RWPE2 (cell line): ENCODE data around the gene SOX9.

Experiments used
- ATAC-seq: fragments of 200-7000 bp; cut with Tn5 transposase; 3 replicates; pipeline ENCODE4 v1.9.1; 2021; ENCODE audit warnings: low read depth
- DNase-seq: peaks from one replicate; pipeline ENCODE4 v3.0.0-alpha.2; 2020; ENCODE audit warnings: low spot score
- H3K27ac ChIP-seq: fragments of 450-650 bp; 2 replicates; pipeline ENCODE4 v1.5.1; 2017; ENCODE audit warnings: mild to moderate bottlenecking; ENCODE audit not compliant: poor library complexity, severe bottlenecking
- H3K27me3 ChIP-seq: fragments of 250-450 bp; sonication (Bioruptor Pico); 2 replicates; pipeline ENCODE4 v1.5.1; 2021; ENCODE audit warnings: mild to moderate bottlenecking, moderate library complexity; ENCODE audit not compliant: insufficient read depth, poor library complexity, severe bottlenecking
- H3K36me3 ChIP-seq: fragments of 250-450 bp; sonication (Bioruptor Pico); 2 replicates; pipeline ENCODE4 v1.5.1; 2020; ENCODE audit warnings: low read depth, mild to moderate bottlenecking, moderate library complexity
- H3K4me1 ChIP-seq: fragments of 250-450 bp; sonication (Bioruptor Pico); 2 replicates; pipeline ENCODE4 v1.5.1; 2021; ENCODE audit warnings: mild to moderate bottlenecking, moderate library complexity; ENCODE audit not compliant: insufficient read depth, poor library complexity, severe bottlenecking
- H3K4me3 ChIP-seq: fragments of 250-450 bp; sonication (Bioruptor Pico); 2 replicates; pipeline ENCODE4 v1.5.1; 2021; ENCODE audit warnings: mild to moderate bottlenecking, moderate library complexity; ENCODE audit not compliant: severe bottlenecking
- H3K9me3 ChIP-seq: fragments of 250-450 bp; sonication (Bioruptor Pico); 2 replicates; pipeline ENCODE4 v1.5.1; 2021; ENCODE audit warnings: mild to moderate bottlenecking, moderate library complexity; ENCODE audit not compliant: severe bottlenecking
- TF ChIP-seq, protein P1 (sequence below): fragments of 450-650 bp; IDR thresholded peaks from one replicate; pipeline ENCODE4 v1.5.1; 2017; ENCODE audit warnings: mild to moderate bottlenecking, moderate library complexity; ENCODE audit not compliant: poor library complexity, severe bottlenecking

The SOX9 gene

DNA sequence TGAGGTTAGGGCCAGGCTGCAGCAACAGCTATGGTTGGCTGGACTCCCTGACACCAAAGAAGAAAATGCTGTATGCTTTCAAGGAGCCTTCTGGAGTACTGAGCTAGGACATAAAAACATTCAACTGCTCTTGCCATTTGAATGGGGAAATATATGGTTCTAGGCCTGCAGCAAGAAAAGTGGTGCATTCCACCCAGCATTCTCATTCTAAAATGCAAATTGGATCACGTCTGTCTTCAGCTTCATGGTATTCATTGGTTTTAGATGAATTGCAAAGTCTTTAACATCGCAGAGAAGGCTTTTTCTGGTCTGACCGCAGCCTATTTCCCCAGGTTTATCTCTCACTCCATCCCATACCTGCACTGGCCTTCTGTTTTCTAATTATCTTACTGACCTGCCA lies 27.1 kb upstream of the SOX9 start:
- no peak for DNase-seq
- H3K27me3 ChIP-seq, result no peaks in the 10 kb centered on the region
- H3K27ac ChIP-seq, result no peak overlapping the region
- TF ChIP-seq, protein P1, sequence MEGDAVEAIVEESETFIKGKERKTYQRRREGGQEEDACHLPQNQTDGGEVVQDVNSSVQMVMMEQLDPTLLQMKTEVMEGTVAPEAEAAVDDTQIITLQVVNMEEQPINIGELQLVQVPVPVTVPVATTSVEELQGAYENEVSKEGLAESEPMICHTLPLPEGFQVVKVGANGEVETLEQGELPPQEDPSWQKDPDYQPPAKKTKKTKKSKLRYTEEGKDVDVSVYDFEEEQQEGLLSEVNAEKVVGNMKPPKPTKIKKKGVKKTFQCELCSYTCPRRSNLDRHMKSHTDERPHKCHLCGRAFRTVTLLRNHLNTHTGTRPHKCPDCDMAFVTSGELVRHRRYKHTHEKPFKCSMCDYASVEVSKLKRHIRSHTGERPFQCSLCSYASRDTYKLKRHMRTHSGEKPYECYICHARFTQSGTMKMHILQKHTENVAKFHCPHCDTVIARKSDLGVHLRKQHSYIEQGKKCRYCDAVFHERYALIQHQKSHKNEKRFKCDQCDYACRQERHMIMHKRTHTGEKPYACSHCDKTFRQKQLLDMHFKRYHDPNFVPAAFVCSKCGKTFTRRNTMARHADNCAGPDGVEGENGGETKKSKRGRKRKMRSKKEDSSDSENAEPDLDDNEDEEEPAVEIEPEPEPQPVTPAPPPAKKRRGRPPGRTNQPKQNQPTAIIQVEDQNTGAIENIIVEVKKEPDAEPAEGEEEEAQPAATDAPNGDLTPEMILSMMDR, result no peak
- H3K36me3 ChIP-seq, result no peaks in the 10 kb centered on the region
- no peak for ATAC-seq
- H3K9me3 ChIP-seq, result no peaks in the 10 kb centered on the region
- H3K4me1 ChIP-seq, result peaks cover 10% of the 10 kb centered on the region
- no peak overlapping the region for H3K4me3 ChIP-seq

DNA sequence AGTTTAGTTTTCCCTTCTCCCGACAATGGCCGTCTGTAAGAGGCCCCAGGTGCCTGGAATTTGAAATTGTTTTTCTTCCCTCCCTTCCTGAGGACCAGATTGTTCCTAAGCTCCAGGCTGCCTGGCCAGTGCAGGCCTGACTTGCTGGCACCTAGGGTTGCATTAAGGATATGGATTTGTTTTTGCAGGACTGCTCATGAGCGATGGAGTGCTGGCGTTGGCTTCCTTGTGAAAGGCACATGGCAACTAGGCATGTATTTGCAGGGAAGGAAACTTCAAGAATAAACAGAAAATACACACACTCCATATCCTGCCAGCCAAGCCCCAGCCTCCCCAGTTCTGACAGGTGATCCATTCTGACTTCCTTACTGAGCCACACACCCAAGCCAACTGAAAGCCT lies 25.5 kb upstream of the SOX9 start:
- Histone ChIP-seq H3K27me3 (no peaks in the 10 kb centered on the region), H3K9me3 (no peaks in the 10 kb centered on the region), H3K27ac (no peak overlapping the region), H3K4me1 (peaks cover 10% of the 10 kb centered on the region), H3K36me3 (no peaks in the 10 kb centered on the region), H3K4me3 (no peak overlapping the region)
- TF ChIP-seq, protein P1, result no peak
- ATAC-seq, result no peak
- no peak for DNase-seq

DNA sequence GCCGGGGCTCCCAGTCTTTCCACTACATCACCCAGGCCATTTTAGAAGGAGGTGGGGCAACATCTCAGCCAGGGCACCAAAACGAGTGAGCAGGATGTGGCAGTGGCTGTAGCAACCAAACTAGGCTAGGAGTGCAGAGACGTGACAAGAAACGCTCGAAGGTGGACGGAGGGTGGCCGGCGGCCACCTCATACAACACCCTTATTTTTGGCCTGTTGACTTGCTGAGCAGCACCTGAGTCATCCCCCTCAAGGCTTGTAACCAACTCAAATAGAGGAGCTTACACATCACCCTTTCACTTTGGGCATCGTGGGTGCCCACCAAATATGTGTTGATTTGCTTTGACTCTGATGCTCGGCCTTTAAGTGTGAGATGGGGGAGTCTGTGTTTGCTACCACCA lies 23.7 kb upstream of the SOX9 start:
- no peaks in the 10 kb centered on the region for H3K9me3 ChIP-seq
- H3K36me3 ChIP-seq, result no peaks in the 10 kb centered on the region
- H3K27me3 ChIP-seq, result no peaks in the 10 kb centered on the region
- DNase-seq (no peak), ATAC-seq (peak; percentile 91)
- no peak overlapping the region for H3K4me3 ChIP-seq
- TF ChIP-seq, protein P1, result peak; percentile 16
- H3K27ac ChIP-seq, result no peak overlapping the region
- peaks cover 10% of the 10 kb centered on the region for H3K4me1 ChIP-seq

DNA sequence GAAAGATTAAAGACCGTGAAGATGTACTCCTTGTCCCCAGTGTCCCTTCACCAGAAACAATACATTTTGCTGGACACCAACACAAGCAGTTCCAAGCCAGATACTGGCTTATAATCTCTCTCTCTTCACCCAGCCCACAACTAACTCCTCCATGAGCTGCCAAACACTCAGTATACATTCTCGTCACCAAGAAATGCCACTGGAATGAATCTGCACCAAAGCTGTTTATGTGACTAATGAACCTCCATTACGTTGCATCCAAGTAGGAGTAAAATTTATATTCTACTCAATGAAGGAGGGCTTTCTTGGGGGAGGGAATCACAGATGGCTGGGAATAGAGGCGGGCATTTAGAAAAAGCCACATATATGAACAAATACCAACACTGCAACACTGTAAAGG lies 20.9 kb upstream of the SOX9 start:
- Histone ChIP-seq H3K4me1 (peaks cover 14% of the 10 kb centered on the region), H3K9me3 (no peaks in the 10 kb centered on the region), H3K36me3 (no peaks in the 10 kb centered on the region), H3K27me3 (no peaks in the 10 kb centered on the region), H3K4me3 (no peak overlapping the region), H3K27ac (no peak overlapping the region)
- ATAC-seq (no peak), DNase-seq (no peak)
- TF ChIP-seq, protein P1, result no peak

DNA sequence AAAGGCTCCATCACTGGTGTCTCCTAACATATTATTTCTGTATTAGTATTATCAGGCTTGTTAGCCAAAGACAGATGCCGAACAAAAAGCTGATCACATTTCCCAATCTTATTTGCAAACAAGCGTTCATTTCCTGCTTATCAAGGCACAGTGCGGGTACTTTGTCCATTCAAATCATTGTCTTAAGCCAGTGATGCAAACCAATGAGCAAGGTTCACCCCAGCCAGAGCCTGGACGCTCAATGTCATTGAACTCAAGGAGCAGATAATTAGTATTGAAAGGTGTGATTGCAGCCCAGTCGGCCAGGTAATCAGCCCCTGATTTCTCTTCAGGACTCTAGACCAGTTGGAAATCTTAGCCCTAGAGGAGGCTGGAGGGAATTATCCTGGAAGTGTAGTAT lies 20.4 kb upstream of the SOX9 start:
- no peak overlapping the region for H3K4me3 ChIP-seq
- TF ChIP-seq, protein P1, result no peak
- no peaks in the 10 kb centered on the region for H3K36me3 ChIP-seq
- peaks cover 14% of the 10 kb centered on the region for H3K4me1 ChIP-seq
- no peak overlapping the region for H3K27ac ChIP-seq
- no peaks in the 10 kb centered on the region for H3K9me3 ChIP-seq
- ATAC-seq (no peak), DNase-seq (no peak)
- H3K27me3 ChIP-seq, result no peaks in the 10 kb centered on the region
